GM12878 (cell line): Measurements from ENCODE around the gene SP1. TPM values are rescaled to one million over a fixed set of nuclear protein-coding genes. Genes with fewer than 3 reads are reported as not detected.
A peak's percentile ranks its signal among the peaks of the same experiment; 100 is the strongest.

Experiments
- ATAC-seq: fragments of 200-7000 bp; cut with Tn5 transposase; 3 replicates; pipeline ENCODE4 v1.9.1; 2020; ENCODE audit warnings: mild to moderate bottlenecking, moderate library complexity
- BruUV-seq: library from RNA; stranded (reverse); fragments of 400-500 nt; replicated peaks from 2 replicates; lab custom pipeline; 2021; lab: Mats Ljungman, UMichigan
- CTCF ChIA-PET: fragments of 300-600 bp; sonication (Branson Sonifier 250); formaldehyde crosslinking; extraction: SDS; loops from one replicate; lab custom pipeline; 2021; ENCODE audit warnings: inconsistent platforms; lab: Yijun Ruan, JAX
- POLR2A ChIA-PET: fragments of 350-600 bp; formaldehyde crosslinking; extraction: SDS; loops from one replicate; lab custom pipeline; 2021; ENCODE audit warnings: inconsistent platforms; lab: Charles Lee
- RAD21 ChIA-PET: fragments of 300-600 bp; sonication (Branson Sonifier 250); formaldehyde crosslinking; loops from one replicate; lab custom pipeline; 2023; ENCODE audit warnings: antibody characterized with exemption; ENCODE audit not compliant: unreplicated experiment; lab: Charles Lee
- SMC1A ChIA-PET: fragments of 300-600 bp; sonication (Branson Sonifier 250); formaldehyde crosslinking; loops from one replicate; lab custom pipeline; 2023; ENCODE audit not compliant: unreplicated experiment, uncharacterized antibody; lab: Charles Lee
- DNase-seq: peaks from one replicate; pipeline ENCODE4 v3.0.0-alpha.2; 2011; ENCODE audit warnings: low read depth, low spot score
- FAIRE-seq: peaks from 3 replicates; lab custom pipeline; 2011; peaks lifted over from hg19 to GRCh38; lab: Jason Lieb, UNC
- H2AFZ ChIP-seq: 2 replicates; pipeline ENCODE4 v1.6.0; 2011; ENCODE audit warnings: low read depth, low read length, control low read depth; ENCODE audit not compliant: control insufficient read depth
- H3K27ac ChIP-seq: 2 replicates; pipeline ENCODE4 v1.5.1; 2011; ENCODE audit warnings: control low read depth; ENCODE audit not compliant: control insufficient read depth, insufficient read depth
- H3K27me3 ChIP-seq, 2 experiments: replicated peaks in 1 of 2; 2 replicates each; pipeline versions ENCODE4 v1.6.0 to v1.6.1; 2011; ENCODE audit warnings: low read length in 1 of 2; ENCODE audit not compliant: control insufficient read depth in 2 of 2, insufficient read depth in 2 of 2
- H3K36me3 ChIP-seq, 2 experiments: 2 replicates each; pipeline ENCODE4 v1.5.1; 2011; ENCODE audit warnings: low read length in 1 of 2; ENCODE audit not compliant: control insufficient read depth in 2 of 2, insufficient read depth in 2 of 2
- H3K4me1 ChIP-seq: 2 replicates; pipeline ENCODE4 v1.6.1; 2011; ENCODE audit warnings: mild to moderate bottlenecking, low read length, moderate library complexity, mixed read lengths; ENCODE audit not compliant: control insufficient read depth, insufficient read depth
- H3K4me2 ChIP-seq: 2 replicates; pipeline ENCODE4 v1.6.0; 2011; ENCODE audit warnings: control low read depth; ENCODE audit not compliant: control insufficient read depth, insufficient read depth
- H3K4me3 ChIP-seq: fragments of 200-600 bp; sonication (generic); 2 replicates; pipeline ENCODE4 v1.5.1; 2016
- H3K79me2 ChIP-seq: 2 replicates; pipeline ENCODE4 v1.6.0; 2011; ENCODE audit warnings: low read length; ENCODE audit not compliant: control insufficient read depth, insufficient read depth
- H3K9ac ChIP-seq: 2 replicates; pipeline ENCODE4 v1.8.0; 2011; ENCODE audit warnings: low read length, control low read depth, mixed read lengths; ENCODE audit not compliant: control insufficient read depth, insufficient read depth
- H3K9me3 ChIP-seq: replicated peaks from 3 replicates; pipeline ENCODE4 v1.5.1; 2011; ENCODE audit warnings: mild to moderate bottlenecking, low read length; ENCODE audit not compliant: control insufficient read depth, insufficient read depth
- H4K20me1 ChIP-seq: 2 replicates; pipeline ENCODE4 v1.6.0; 2011; ENCODE audit not compliant: control insufficient read depth, insufficient read depth
- BACH1 ChIP-seq: fragments of 450-650 bp; IDR thresholded peaks from 2 replicates; pipeline ENCODE4 v1.6.1; 2017; ENCODE audit warnings: mild to moderate bottlenecking, borderline replicate concordance
- DPF2 ChIP-seq: fragments of 450-650 bp; IDR thresholded peaks from 2 replicates; pipeline ENCODE4 v1.6.1; 2017; ENCODE audit warnings: mild to moderate bottlenecking
- NBN ChIP-seq: fragments of 450-650 bp; IDR thresholded peaks from 2 replicates; pipeline ENCODE4 v1.6.1; 2016
- RBBP5 ChIP-seq: fragments of 200-600 bp; sonication (generic); conservative IDR thresholded peaks from 2 replicates; pipeline ENCODE4 v1.6.1; 2016
- RELA ChIP-seq: fragments of 450-650 bp; IDR thresholded peaks from 2 replicates; pipeline ENCODE4 v1.8.0; 2014; ENCODE audit warnings: borderline replicate concordance; ENCODE audit not compliant: partially characterized antibody
- SP1 ChIP-seq: IDR thresholded peaks from one replicate; pipeline ENCODE4 v1.6.1; 2011; ENCODE audit warnings: low read depth, low read length
- WRNIP1 ChIP-seq: IDR thresholded peaks from 2 replicates; pipeline ENCODE4 v1.6.1; 2011; ENCODE audit warnings: low read depth, low read length, improper control_type of control experiment, borderline replicate concordance
- YBX1 ChIP-seq: fragments of 450-650 bp; IDR thresholded peaks from 2 replicates; pipeline ENCODE4 v1.6.1; 2016; ENCODE audit warnings: antibody characterized with exemption
- WGBS: methylation state at CpG from one replicate; pipeline ENCODE4 v1.1.6; 2016; ENCODE audit warnings: low lambda C conversion rate; ENCODE audit not compliant: insufficient replicate concordance, insufficient coverage; ENCODE audit errors: missing lambda C conversion rate; 5-methylcytosine and 5-hydroxymethylcytosine counted together
- in situ Hi-C: fragments of 300-500 bp; cut with MboI; formaldehyde crosslinking; loops from 9 replicates; pipeline ENCODE4 v1.14.3; 2018; ENCODE audit warnings: mixed read lengths
- intact Hi-C: fragments of 100-400 bp; cut with micrococcal nuclease; formaldehyde crosslinking; loops from one replicate; pipeline ENCODE4 v1.14.2; 2022; ENCODE audit not compliant: unreplicated experiment
- polyA plus RNA-seq, 11 experiments: library from polyadenylated mRNA; depleted of rRNA in 4 of 11; unstranded in 6 of 11; stranded (reverse) in 5 of 11; fragments of >200 nt; fragmentation: Nextera tagmentation in 4 of 11; fragmentation: Illumina TruSeq in 1 of 11; extraction: Ambion mirVana in 4 of 11; extraction: Trizol in 1 of 11; gene quantifications; 1 replicate in 1 of 11; 2 replicates in 10 of 11; pipeline versions ENCODE4 v1.2.1 to v1.2.3, GENCODE V29; 2011 to 2016; ENCODE audit warnings: inconsistent platforms in 2 of 11, missing spikeins in 2 of 11, low read depth in 1 of 11
- total RNA-seq, 4 experiments: library from RNA; depleted of rRNA in 3 of 4; stranded (reverse); fragments of >200 nt in 3 of 4; fragmentation: Illumina TruSeq in 1 of 4; extraction: Trizol in 1 of 4; gene quantifications; 2 replicates each; pipeline versions ENCODE4 v1.2.1 to v1.2.3, GENCODE V29; 2013 to 2021
- TF ChIP-seq, protein P1 (sequence below): fragments of 450-650 bp; IDR thresholded peaks from 2 replicates; pipeline ENCODE4 v1.6.1; 2018; ENCODE audit warnings: mild to moderate bottlenecking, low read depth, moderate library complexity; ENCODE audit not compliant: partially characterized antibody

SP1 gene
- total and polyA plus RNA-seq, 10 of the 15 experiments (the other 5 are each of a cell fraction or from before 2014, with no cell fraction given): 3.3 to 52.0 (median 25.2) TPM

DNA sequence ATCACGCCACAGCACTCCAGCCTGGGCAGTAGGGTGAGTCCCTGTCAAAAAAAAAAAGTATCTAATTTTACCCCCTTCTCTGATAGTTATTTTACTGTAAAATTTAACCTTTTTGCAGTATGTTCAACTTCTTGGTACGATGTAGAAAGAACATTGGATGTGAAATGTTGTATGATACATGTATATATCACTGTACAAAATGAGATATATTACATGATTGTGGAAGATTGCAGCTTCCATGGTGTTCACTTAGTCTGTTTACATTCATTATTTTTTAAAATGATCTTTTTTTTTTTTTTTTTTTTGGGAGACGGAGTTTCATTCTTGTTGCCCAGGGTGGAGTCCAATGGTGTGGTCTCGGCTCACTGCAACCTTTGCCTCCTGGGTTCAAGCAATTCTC is 9.0 kb downstream of the SP1 start (continued):
- TF ChIP-seq YBX1 (no peak), SP1 (no peak)
- TF ChIP-seq, all 136 proteins: peak for 0

DNA sequence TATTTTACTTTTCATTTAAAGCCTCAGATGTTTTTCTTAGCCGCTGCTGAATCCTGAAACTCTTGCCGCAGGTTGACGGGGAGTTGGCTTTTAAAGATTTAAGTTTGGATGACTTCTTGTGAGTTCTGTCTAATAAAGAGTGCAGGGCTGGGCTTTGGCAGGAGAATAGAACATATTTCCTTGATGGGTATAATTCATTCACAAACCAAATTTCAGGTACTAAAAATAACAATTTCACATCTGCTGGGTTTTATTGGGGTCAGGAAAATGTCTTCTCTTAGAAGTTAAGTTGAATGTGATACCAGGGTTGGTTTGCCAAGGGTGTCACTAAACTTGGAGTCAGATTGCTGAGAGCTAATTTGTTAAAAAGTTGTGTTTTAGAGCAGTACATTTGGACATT is 9.7 kb downstream of the SP1 start:
- CTCF ChIA-PET: interaction anchor here (1.2 to 2.3 kb wide), 3 partner anchors 8 to 37 kb away, joined by 3 to 10 read pairs (median 4); no protein-coding TSS in a partner anchor
- FAIRE-seq (no peak), ATAC-seq (no peak), DNase-seq (no peak)
- in situ Hi-C loops: no loop called here
- RAD21 ChIA-PET: interaction anchor here (3.8 kb wide), 1 partner anchor 37 kb away, joined by 27 read pairs; no protein-coding TSS in a partner anchor
- 94% methylated on average over 3 of the region's 3 CpGs for WGBS
- TSS peak; percentile 56 for BruUV-seq
- H3K9ac ChIP-seq: no peak overlapping the region
- SMC1A ChIA-PET: interaction anchor here (1.4 kb wide), 2 partner anchors 10 to 28 kb away, joined by 3 read pairs; no protein-coding TSS in a partner anchor
- H2AFZ ChIP-seq: no peak overlapping the region
- H3K9me3 ChIP-seq: no peaks in the 10 kb centered on the region
- intact Hi-C loops: no loop called here
- peak overlapping the region; percentile 42 for H3K4me2 ChIP-seq
- peaks cover 64% of the 10 kb centered on the region for H3K79me2 ChIP-seq
- no peaks in the 10 kb centered on the region for H3K4me1 ChIP-seq
- peaks cover 0 to 3% of the 10 kb centered on the region in 2 experiments; a peak in 1 of 4 replicates for H3K36me3 ChIP-seq
- no peaks in the 10 kb centered on the region for H3K27me3 ChIP-seq
- no peak overlapping the region for H3K27ac ChIP-seq
- no peak for TF ChIP-seq BACH1
- no peak for TF ChIP-seq NBN
- TF ChIP-seq RELA: no peak
- TF ChIP-seq, protein P1, sequence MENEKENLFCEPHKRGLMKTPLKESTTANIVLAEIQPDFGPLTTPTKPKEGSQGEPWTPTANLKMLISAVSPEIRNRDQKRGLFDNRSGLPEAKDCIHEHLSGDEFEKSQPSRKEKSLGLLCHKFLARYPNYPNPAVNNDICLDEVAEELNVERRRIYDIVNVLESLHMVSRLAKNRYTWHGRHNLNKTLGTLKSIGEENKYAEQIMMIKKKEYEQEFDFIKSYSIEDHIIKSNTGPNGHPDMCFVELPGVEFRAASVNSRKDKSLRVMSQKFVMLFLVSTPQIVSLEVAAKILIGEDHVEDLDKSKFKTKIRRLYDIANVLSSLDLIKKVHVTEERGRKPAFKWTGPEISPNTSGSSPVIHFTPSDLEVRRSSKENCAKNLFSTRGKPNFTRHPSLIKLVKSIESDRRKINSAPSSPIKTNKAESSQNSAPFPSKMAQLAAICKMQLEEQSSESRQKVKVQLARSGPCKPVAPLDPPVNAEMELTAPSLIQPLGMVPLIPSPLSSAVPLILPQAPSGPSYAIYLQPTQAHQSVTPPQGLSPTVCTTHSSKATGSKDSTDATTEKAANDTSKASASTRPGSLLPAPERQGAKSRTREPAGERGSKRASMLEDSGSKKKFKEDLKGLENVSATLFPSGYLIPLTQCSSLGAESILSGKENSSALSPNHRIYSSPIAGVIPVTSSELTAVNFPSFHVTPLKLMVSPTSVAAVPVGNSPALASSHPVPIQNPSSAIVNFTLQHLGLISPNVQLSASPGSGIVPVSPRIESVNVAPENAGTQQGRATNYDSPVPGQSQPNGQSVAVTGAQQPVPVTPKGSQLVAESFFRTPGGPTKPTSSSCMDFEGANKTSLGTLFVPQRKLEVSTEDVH: no peak
- no peak for TF ChIP-seq RBBP5
- TF ChIP-seq WRNIP1: no peak
- no peak for TF ChIP-seq DPF2
- TF ChIP-seq, all 136 proteins: peak for 0
- POLR2A ChIA-PET: interaction anchor here (1.0 kb wide), 1 partner anchor 9 kb away, joined by 3 read pairs; no protein-coding TSS in a partner anchor
- Histone ChIP-seq H4K20me1 (no peaks in the 10 kb centered on the region), H3K4me3 (peak overlapping the region; percentile 50; the same call in 1 of the 2 replicates)
